ENCODE results near the gene HOOK1.

DNA sequence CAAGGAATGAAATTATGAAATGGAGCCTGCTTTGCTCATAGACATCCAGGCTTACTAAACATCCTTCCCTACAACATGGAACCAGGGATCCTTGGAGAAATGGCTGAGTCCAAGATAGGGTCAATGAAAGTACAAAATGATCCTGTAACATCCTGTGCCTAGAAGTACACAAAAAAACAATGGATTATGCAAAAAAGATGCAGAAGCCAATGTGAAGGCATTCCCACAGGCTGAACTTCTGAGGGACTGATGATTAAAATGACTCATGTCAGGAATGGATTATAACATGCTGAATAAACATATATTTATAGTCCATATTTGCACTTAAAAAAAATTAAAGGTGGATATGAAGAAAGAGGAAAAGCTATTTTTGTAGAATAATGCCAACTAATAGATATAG is 10.4 kb upstream of the HOOK1 start:
- TF ChIP-seq, protein P1, sequence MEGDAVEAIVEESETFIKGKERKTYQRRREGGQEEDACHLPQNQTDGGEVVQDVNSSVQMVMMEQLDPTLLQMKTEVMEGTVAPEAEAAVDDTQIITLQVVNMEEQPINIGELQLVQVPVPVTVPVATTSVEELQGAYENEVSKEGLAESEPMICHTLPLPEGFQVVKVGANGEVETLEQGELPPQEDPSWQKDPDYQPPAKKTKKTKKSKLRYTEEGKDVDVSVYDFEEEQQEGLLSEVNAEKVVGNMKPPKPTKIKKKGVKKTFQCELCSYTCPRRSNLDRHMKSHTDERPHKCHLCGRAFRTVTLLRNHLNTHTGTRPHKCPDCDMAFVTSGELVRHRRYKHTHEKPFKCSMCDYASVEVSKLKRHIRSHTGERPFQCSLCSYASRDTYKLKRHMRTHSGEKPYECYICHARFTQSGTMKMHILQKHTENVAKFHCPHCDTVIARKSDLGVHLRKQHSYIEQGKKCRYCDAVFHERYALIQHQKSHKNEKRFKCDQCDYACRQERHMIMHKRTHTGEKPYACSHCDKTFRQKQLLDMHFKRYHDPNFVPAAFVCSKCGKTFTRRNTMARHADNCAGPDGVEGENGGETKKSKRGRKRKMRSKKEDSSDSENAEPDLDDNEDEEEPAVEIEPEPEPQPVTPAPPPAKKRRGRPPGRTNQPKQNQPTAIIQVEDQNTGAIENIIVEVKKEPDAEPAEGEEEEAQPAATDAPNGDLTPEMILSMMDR (IDR thresholded peaks at IDR 0.05), result no peak
- no peak for TF ChIP-seq POLR2A (IDR thresholded peaks at IDR 0.05)
